Suprapubic skin (tissue), 4 donors: ENCODE results near the gene DUSP14. TPM values are rescaled to one million over a fixed set of nuclear protein-coding genes. Genes with fewer than 3 reads are reported as not detected.
A peak's percentile ranks its signal among the peaks of the same experiment; 100 is the strongest.

Experiments used
- DNase-seq, 2 donors: peaks; one replicate each; pipeline ENCODE4 v3.0.0-alpha.2; 2019; ENCODE audit warnings: low spot score in 2 of 2
- H3K27ac ChIP-seq: fragments of 200-600 bp; sonication (generic); one replicate; pipeline ENCODE4 v1.5.1; 2019
- H3K27me3 ChIP-seq: fragments of 200-600 bp; sonication (generic); one replicate; pipeline ENCODE4 v1.5.1; 2019
- H3K36me3 ChIP-seq: fragments of 200-600 bp; sonication (generic); one replicate; pipeline ENCODE4 v1.5.1; 2019
- H3K4me1 ChIP-seq: fragments of 200-600 bp; sonication (generic); one replicate; pipeline ENCODE4 v1.5.1; 2019
- H3K4me3 ChIP-seq: fragments of 200-600 bp; sonication (generic); one replicate; pipeline ENCODE4 v1.5.1; 2019; ENCODE audit warnings: mild to moderate bottlenecking
- H3K9me3 ChIP-seq: fragments of 200-600 bp; sonication (generic); one replicate; pipeline ENCODE4 v1.5.1; 2019
- CTCF ChIP-seq, 2 donors: fragments of 200-600 bp in 1 of 2; fragments of 450-650 bp in 1 of 2; sonication (generic) in 1 of 2; IDR thresholded peaks; one replicate each; pipeline ENCODE4 v1.5.1; 2016 to 2019; ENCODE audit warnings: antibody characterized with exemption in 2 of 2, mild to moderate bottlenecking in 1 of 2, moderate library complexity in 1 of 2
- EP300 ChIP-seq: sonication (generic); formaldehyde crosslinking; IDR thresholded peaks from one replicate; pipeline ENCODE4 v1.6.1; 2017; ENCODE audit warnings: antibody characterized with exemption
- POLR2A ChIP-seq, 2 donors: fragments of 450-650 bp; IDR thresholded peaks; one replicate each; pipeline ENCODE4 v1.6.1; 2017; ENCODE audit warnings: antibody characterized with exemption in 2 of 2, mild to moderate bottlenecking in 2 of 2, moderate library complexity in 2 of 2
- POLR2AphosphoS5 ChIP-seq, 3 donors: sonication (generic); formaldehyde crosslinking; IDR thresholded peaks; one replicate each; pipeline ENCODE4 v1.6.1; 2017; ENCODE audit warnings: antibody characterized with exemption in 3 of 3
- WGBS: methylation state at CpG from one replicate; pipeline ENCODE4 v1.1.5; 2018; 5-methylcytosine and 5-hydroxymethylcytosine counted together
- total RNA-seq, 4 donors: library from RNA; depleted of rRNA; stranded (reverse); fragments of >200 nt; gene quantifications; one replicate each; pipeline ENCODE4 v1.1.0, GENCODE V29; 2016

DUSP14 gene
- total RNA-seq, 4 donors from 2014 or later = 31.4 to 107 (median 68.5) TPM

GRCh38 chr17:37470181-37470580 lies 19.5 kb upstream of the DUSP14 start:
- Histone ChIP-seq H3K27me3 (no peaks in the 10 kb centered on the region), H3K9me3 (no peaks in the 10 kb centered on the region), H3K4me3 (no peak overlapping the region), H3K4me1 (peaks cover 1% of the 10 kb centered on the region), H3K27ac (no peak overlapping the region), H3K36me3 (peaks cover 75% of the 10 kb centered on the region)
- no peak for DNase-seq
- no peak for TF ChIP-seq CTCF (IDR thresholded peaks at IDR 0.05)
- no peak for TF ChIP-seq POLR2AphosphoS5 (IDR thresholded peaks at IDR 0.05)
- TF ChIP-seq POLR2A (IDR thresholded peaks at IDR 0.05) = no peak
- no peak for TF ChIP-seq EP300
- WGBS = 67% methylated on average over 7 of the region's 7 CpGs

GRCh38 chr17:37475731-37476420 lies 13.8 kb upstream of the DUSP14 start:
- Histone ChIP-seq H3K4me3 (no peak overlapping the region), H3K27ac (peak overlapping the region; percentile 65), H3K4me1 (peaks cover 43% of the 10 kb centered on the region), H3K27me3 (no peaks in the 10 kb centered on the region), H3K9me3 (no peaks in the 10 kb centered on the region), H3K36me3 (peaks cover 37% of the 10 kb centered on the region)
- DNase-seq = no peak
- TF ChIP-seq POLR2A (IDR thresholded peaks at IDR 0.05) (no peak), EP300 (no peak), CTCF (IDR thresholded peaks at IDR 0.05) (no peak)
- 22% methylated on average over 1 of the region's 1 CpG for WGBS

GRCh38 chr17:37476431-37477120 lies 13.1 kb upstream of the DUSP14 start:
- Histone ChIP-seq H3K4me1 (peaks cover 50% of the 10 kb centered on the region), H3K4me3 (no peak overlapping the region), H3K36me3 (peaks cover 30% of the 10 kb centered on the region), H3K9me3 (no peaks in the 10 kb centered on the region), H3K27me3 (no peaks in the 10 kb centered on the region), H3K27ac (peak overlapping the region; percentile 65)
- WGBS = 49% methylated on average over 4 of the region's 4 CpGs
- TF ChIP-seq POLR2AphosphoS5 (IDR thresholded peaks at IDR 0.05) (no peak), EP300 (no peak), POLR2A (IDR thresholded peaks at IDR 0.05) (no peak)
- no peak for DNase-seq

GRCh38 chr17:37478187-37478586 lies 11.5 kb upstream of the DUSP14 start:
- TF ChIP-seq POLR2A (IDR thresholded peaks at IDR 0.05) (no peak), CTCF (IDR thresholded peaks at IDR 0.05) (no peak), EP300 (no peak), POLR2AphosphoS5 (IDR thresholded peaks at IDR 0.05) (peak in 2 of 3 donors; percentile 19 to 64)
- peaks cover 17% of the 10 kb centered on the region for H3K36me3 ChIP-seq
- peak overlapping the region; percentile 65 for H3K27ac ChIP-seq
- WGBS = 33% methylated on average over 2 of the region's 2 CpGs
- peaks cover 57% of the 10 kb centered on the region for H3K4me1 ChIP-seq
- no peak overlapping the region for H3K4me3 ChIP-seq
- no peaks in the 10 kb centered on the region for H3K9me3 ChIP-seq
- no peaks in the 10 kb centered on the region for H3K27me3 ChIP-seq
- peak in 1 of 2 donors; percentile 75 for DNase-seq

GRCh38 chr17:37479025-37479424 lies 10.7 kb upstream of the DUSP14 start:
- Histone ChIP-seq H3K36me3 (peaks cover 9% of the 10 kb centered on the region), H3K4me3 (no peak overlapping the region), H3K27ac (no peak overlapping the region), H3K9me3 (no peaks in the 10 kb centered on the region), H3K4me1 (peaks cover 64% of the 10 kb centered on the region), H3K27me3 (no peaks in the 10 kb centered on the region)
- TF ChIP-seq CTCF (IDR thresholded peaks at IDR 0.05) = no peak
- no peak for TF ChIP-seq EP300
- TF ChIP-seq POLR2AphosphoS5 (IDR thresholded peaks at IDR 0.05) = no peak
- TF ChIP-seq POLR2A (IDR thresholded peaks at IDR 0.05) = no peak
- no peak for DNase-seq
- 84% methylated on average over 1 of the region's 1 CpG for WGBS
